ENCODE data around the gene RFFL. TPM values are rescaled to one million over a fixed set of nuclear protein-coding genes. Genes with fewer than 3 reads are reported as not detected.
A peak's percentile ranks its signal among the peaks of the same experiment; 100 is the strongest.

The RFFL gene
- total RNA-seq, 3 donors from 2014 or later (not counting 1 experiment from before 2014, with no cell fraction given), result 50.0 to 86.6 (median 75.9) TPM

DNA sequence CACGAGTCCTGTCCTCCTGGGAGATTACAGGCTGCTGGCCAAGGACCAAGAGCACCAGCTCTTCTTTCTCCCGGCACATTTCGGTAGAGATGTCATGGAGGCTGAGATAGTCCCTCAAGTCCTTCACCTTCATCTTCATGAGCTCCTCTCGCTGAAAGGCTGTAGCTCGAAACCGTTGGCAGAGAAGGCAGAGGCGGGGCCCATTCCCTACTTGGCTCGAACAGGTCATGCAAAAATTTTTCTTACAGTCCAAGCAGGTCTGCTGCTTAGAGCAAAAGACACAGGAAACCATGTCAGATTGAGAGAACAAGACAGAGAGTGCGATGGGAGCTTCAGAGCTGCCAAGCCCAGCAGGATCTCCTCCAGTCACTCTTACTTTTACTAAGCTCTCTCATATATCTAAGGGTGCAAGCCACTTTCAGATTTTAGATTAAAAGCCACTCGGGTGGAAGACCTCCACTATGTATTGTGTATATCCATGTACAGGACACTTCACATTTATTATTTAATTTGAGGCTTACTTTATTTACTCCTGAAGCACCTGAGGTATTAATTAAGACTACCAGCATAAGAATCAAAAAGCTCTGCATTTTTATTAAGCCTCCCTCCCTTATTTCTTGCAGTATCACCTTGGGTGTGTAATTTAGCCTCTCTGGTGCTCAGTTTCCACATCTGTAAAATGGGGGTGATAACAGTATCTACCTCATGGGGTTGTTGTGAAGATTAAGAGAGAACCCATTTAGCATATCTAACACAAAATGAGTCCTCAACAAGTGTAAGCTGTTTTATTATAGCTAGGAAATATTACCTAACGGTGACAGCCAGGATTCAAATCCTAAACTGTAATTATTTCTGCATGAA, 41.8 kb downstream of the RFFL start:
- no peak overlapping the region for H3K4me3 ChIP-seq (ENCODE audit: low read length)
- no peaks in the 10 kb centered on the region for H3K9me3 Mint-ChIP-seq
- ATAC-seq, result no peak
- H3K36me3 ChIP-seq (ENCODE audit: control insufficient read depth, insufficient read depth, low read length), result peaks cover 42% of the 10 kb centered on the region
- peak overlapping the region; percentile 25 for H3K4me3 Mint-ChIP-seq
- DNase-seq, result no peak
- TF ChIP-seq, protein P1, sequence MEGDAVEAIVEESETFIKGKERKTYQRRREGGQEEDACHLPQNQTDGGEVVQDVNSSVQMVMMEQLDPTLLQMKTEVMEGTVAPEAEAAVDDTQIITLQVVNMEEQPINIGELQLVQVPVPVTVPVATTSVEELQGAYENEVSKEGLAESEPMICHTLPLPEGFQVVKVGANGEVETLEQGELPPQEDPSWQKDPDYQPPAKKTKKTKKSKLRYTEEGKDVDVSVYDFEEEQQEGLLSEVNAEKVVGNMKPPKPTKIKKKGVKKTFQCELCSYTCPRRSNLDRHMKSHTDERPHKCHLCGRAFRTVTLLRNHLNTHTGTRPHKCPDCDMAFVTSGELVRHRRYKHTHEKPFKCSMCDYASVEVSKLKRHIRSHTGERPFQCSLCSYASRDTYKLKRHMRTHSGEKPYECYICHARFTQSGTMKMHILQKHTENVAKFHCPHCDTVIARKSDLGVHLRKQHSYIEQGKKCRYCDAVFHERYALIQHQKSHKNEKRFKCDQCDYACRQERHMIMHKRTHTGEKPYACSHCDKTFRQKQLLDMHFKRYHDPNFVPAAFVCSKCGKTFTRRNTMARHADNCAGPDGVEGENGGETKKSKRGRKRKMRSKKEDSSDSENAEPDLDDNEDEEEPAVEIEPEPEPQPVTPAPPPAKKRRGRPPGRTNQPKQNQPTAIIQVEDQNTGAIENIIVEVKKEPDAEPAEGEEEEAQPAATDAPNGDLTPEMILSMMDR (IDR thresholded peaks at IDR 0.05), result no peak
- no peaks in the 10 kb centered on the region for H3K9me3 ChIP-seq (ENCODE audit: control insufficient read depth, insufficient read depth, low read length)
- no peaks in the 10 kb centered on the region for H3K27me3 ChIP-seq (ENCODE audit: control insufficient read depth, insufficient read depth, low read length)
- H3K27ac Mint-ChIP-seq, result peak overlapping the region; percentile 99
- H3K4me1 Mint-ChIP-seq, result peaks cover 31 to 38% of the 10 kb centered on the region in 2 donors
- intact Hi-C loops (cut with micrococcal nuclease), result loop anchor here (1.0 to 2.0 kb wide), 3 partner anchors 29 to 68 kb away; partner anchors contain the start of gene RFFL
- H3K27me3 Mint-ChIP-seq (ENCODE audit: low read depth in 2 of 2), result no peaks in the 10 kb centered on the region
- H3K27ac ChIP-seq (ENCODE audit: low read length), result peak overlapping the region; percentile 90
- H3K4me1 ChIP-seq (ENCODE audit: control insufficient read depth, insufficient read depth, low read length), result peaks cover 25% of the 10 kb centered on the region
- peaks cover 8% of the 10 kb centered on the region for H3K36me3 Mint-ChIP-seq
- 91% methylated on average over 9 of the region's 11 CpGs for WGBS (ENCODE audit: insufficient coverage)

DNA sequence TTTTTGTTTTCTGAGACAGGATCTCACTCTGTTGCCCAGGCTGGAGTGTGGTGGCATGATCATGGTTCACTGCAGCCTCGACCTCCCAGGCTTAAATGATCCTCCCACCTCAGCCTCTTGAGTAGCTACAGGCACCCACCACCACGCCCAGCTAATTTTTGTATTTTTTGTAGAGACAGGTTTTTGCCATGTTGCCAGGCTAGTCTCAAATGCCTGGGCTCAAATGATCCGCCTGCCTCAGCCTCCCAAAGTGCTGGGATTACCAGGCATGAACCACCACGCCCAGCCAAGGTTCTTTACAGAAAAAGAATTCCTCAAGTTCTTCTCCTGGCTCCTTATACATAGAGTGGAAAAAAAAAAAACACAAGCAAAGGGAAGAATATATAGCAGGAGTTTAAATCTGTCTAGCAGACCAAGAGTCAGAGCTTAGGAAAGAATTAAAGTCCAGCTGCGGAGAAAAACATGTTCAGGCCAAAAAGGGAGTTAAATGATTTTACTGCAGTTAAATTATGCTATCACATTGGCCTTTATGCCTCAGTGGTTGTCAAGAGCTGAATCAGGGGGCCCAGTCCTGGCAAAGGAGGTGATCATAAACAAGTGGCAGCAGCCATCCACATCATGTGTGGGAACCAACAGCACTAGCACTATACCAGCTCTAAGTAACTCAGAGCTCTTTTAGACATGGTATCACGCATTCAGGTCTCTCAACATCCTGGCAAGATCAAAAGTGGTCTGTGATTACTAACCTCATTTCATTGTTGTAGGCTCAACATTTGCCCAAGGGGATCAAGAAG, 43.9 kb downstream of the RFFL start:
- Histone ChIP-seq H3K36me3 (ENCODE audit: control insufficient read depth, insufficient read depth, low read length) (peaks cover 51% of the 10 kb centered on the region), H3K4me3 (ENCODE audit: low read length) (no peak overlapping the region), H3K27me3 (ENCODE audit: control insufficient read depth, insufficient read depth, low read length) (no peaks in the 10 kb centered on the region), H3K27ac (ENCODE audit: low read length) (peak overlapping the region; percentile 19), H3K9me3 (ENCODE audit: control insufficient read depth, insufficient read depth, low read length) (no peaks in the 10 kb centered on the region), H3K4me1 (ENCODE audit: control insufficient read depth, insufficient read depth, low read length) (peaks cover 25% of the 10 kb centered on the region)
- no peak for ATAC-seq
- peak overlapping the region; percentile 99 for H3K27ac Mint-ChIP-seq
- peaks cover 31 to 38% of the 10 kb centered on the region in 2 donors for H3K4me1 Mint-ChIP-seq
- DNase-seq, result no peak
- 99% methylated on average over 6 of the region's 6 CpGs for WGBS (ENCODE audit: insufficient coverage)
- intact Hi-C loops (cut with micrococcal nuclease), result no loop called here
- no peaks in the 10 kb centered on the region for H3K27me3 Mint-ChIP-seq (ENCODE audit: low read depth in 2 of 2)
- H3K36me3 Mint-ChIP-seq, result no peaks in the 10 kb centered on the region
- TF ChIP-seq, protein P1 (IDR thresholded peaks at IDR 0.05), result no peak
- no peaks in the 10 kb centered on the region for H3K9me3 Mint-ChIP-seq
- H3K4me3 Mint-ChIP-seq, result no peak overlapping the region

DNA sequence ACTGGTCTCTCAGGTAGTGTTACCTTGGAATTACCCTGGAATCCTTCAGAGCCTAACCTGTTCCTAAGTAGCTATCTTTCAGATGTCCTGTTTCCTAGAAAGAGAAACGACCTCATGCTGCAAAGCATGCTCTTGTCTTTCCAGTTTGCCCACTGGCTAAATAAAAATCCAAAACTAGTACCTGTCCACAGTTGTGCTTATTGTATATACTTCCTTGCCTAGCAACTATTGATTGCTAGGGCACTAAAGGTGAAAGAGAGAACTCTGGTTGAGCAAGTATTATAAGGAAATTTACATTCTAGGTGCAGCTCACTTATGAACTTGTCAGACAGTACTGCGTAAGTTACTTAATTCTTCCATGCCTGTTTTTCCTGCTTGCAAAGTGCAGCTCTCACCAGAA, 44.7 kb downstream of the RFFL start:
- Histone ChIP-seq H3K4me3 (ENCODE audit: low read length) (no peak overlapping the region), H3K9me3 (ENCODE audit: control insufficient read depth, insufficient read depth, low read length) (no peaks in the 10 kb centered on the region), H3K4me1 (ENCODE audit: control insufficient read depth, insufficient read depth, low read length) (peaks cover 23% of the 10 kb centered on the region), H3K27me3 (ENCODE audit: control insufficient read depth, insufficient read depth, low read length) (no peaks in the 10 kb centered on the region), H3K36me3 (ENCODE audit: control insufficient read depth, insufficient read depth, low read length) (peaks cover 56% of the 10 kb centered on the region), H3K27ac (ENCODE audit: low read length) (no peak overlapping the region)
- H3K9me3 Mint-ChIP-seq, result no peaks in the 10 kb centered on the region
- H3K27ac Mint-ChIP-seq, result peak overlapping the region in 1 of 2 donors; percentile 22
- peaks cover 30 to 37% of the 10 kb centered on the region in 2 donors for H3K4me1 Mint-ChIP-seq
- H3K27me3 Mint-ChIP-seq (ENCODE audit: low read depth in 2 of 2), result no peaks in the 10 kb centered on the region
- ATAC-seq (no peak), DNase-seq (no peak)
- no peak overlapping the region for H3K4me3 Mint-ChIP-seq
- 85% methylated on average over 2 of the region's 2 CpGs for WGBS (ENCODE audit: insufficient coverage)
- intact Hi-C loops (cut with micrococcal nuclease), result no loop called here
- H3K36me3 Mint-ChIP-seq, result no peaks in the 10 kb centered on the region
- TF ChIP-seq, protein P1 (IDR thresholded peaks at IDR 0.05), result no peak

All from natural killer cell (primary cell).